ENCODE results near the gene AKR1D1.

AKR1D1 gene

DNA sequence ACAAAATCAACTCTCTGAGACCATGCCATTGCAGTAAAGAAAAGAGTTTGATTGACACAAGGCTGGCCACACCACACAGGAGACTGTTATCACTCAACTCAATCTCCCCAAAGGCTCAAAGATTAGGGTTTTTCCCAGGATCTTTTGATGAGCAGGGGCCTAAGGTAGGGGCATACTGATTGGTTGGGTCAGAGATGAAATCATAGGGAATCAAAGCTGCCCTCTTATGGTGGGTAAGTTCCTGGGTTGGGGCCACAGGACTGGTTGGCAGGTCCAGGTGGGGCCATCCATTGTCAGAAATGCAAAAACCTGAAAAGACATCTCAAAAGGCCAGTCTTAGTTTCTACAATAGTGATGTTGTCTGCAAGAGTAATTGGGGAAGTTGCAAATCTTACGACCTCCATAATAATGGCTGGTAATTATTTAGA lies 91.6 kb downstream of the AKR1D1 start:
- TF ChIP-seq, protein P1, sequence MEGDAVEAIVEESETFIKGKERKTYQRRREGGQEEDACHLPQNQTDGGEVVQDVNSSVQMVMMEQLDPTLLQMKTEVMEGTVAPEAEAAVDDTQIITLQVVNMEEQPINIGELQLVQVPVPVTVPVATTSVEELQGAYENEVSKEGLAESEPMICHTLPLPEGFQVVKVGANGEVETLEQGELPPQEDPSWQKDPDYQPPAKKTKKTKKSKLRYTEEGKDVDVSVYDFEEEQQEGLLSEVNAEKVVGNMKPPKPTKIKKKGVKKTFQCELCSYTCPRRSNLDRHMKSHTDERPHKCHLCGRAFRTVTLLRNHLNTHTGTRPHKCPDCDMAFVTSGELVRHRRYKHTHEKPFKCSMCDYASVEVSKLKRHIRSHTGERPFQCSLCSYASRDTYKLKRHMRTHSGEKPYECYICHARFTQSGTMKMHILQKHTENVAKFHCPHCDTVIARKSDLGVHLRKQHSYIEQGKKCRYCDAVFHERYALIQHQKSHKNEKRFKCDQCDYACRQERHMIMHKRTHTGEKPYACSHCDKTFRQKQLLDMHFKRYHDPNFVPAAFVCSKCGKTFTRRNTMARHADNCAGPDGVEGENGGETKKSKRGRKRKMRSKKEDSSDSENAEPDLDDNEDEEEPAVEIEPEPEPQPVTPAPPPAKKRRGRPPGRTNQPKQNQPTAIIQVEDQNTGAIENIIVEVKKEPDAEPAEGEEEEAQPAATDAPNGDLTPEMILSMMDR (IDR thresholded peaks at IDR 0.05; ENCODE audit: low read depth, low read length), result no peak
- no peak overlapping the region for H3K4me3 ChIP-seq (ENCODE audit: low read depth, low read length)

Data from WI38 (cell line).